OCI-LY1 (cell line): ENCODE data around the gene FABP1.

Experiments used
- EZH2 ChIP-seq: fragments of 200-600 bp; sonication (generic), shearing (Covaris generic); IDR thresholded peaks from 2 replicates; pipeline ENCODE4 v1.8.0; 2017; ENCODE audit warnings: borderline replicate concordance, mixed run types, mild to moderate bottlenecking, antibody characterized with exemption, low read length, moderate library complexity, mixed read lengths
- TF ChIP-seq, protein P1 (sequence below): fragments of 200-600 bp; sonication (generic), shearing (Covaris generic); IDR thresholded peaks from 2 replicates; pipeline ENCODE4 v1.5.1; 2017; ENCODE audit warnings: mild to moderate bottlenecking, antibody characterized with exemption, low read length, moderate library complexity, mixed read lengths

DNA sequence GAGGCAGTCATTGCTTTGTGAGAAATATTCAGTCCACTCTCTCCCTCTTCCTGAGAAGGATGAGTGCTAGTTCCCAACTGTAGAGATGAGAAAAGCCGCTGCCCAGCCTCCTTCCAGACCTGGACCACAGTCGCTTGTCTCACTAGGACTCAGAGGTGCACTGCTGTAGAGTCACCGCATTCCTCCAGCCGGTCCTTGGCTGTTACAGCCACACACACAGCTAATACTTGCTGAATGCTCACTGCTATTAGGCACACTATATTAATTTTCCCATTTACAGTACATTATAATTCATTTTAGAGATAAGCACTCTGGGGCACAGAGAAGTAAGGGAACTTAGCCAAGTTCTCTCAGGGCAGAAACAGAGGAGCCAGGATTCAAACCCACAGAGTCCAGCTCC is 10.0 kb upstream of the FABP1 start:
- no peak for TF ChIP-seq EZH2
- TF ChIP-seq, protein P1, sequence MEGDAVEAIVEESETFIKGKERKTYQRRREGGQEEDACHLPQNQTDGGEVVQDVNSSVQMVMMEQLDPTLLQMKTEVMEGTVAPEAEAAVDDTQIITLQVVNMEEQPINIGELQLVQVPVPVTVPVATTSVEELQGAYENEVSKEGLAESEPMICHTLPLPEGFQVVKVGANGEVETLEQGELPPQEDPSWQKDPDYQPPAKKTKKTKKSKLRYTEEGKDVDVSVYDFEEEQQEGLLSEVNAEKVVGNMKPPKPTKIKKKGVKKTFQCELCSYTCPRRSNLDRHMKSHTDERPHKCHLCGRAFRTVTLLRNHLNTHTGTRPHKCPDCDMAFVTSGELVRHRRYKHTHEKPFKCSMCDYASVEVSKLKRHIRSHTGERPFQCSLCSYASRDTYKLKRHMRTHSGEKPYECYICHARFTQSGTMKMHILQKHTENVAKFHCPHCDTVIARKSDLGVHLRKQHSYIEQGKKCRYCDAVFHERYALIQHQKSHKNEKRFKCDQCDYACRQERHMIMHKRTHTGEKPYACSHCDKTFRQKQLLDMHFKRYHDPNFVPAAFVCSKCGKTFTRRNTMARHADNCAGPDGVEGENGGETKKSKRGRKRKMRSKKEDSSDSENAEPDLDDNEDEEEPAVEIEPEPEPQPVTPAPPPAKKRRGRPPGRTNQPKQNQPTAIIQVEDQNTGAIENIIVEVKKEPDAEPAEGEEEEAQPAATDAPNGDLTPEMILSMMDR = no peak
